ENCODE measurements around the gene DUSP19.

The DUSP19 gene

GRCh38 chr2:183068561-183068960 lies 10.0 kb upstream of the DUSP19 start:
- DNase-seq (ENCODE audit: low spot score), result no peak

DNA sequence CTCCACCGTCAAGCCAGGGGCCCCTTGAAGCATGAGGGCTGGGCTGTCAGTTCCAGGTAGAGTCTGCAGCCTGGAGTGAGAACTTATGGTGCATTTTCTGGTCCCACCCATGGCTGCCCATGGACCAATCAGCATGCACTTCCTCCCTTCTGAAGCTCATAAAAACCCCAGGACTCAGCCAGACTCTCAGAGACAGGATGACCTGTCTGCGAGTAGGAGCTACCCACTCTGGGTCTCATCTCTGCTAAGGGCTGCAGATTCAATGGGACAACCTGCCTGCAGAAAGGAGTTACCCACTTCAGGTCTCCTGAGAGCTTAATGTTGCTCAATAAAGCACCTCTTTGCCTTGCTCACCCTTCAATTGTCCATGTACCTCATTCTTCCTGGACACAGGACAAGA lies 9.4 kb upstream of the DUSP19 start:
- DNase-seq (ENCODE audit: low spot score), result no peak

- no peak for DNase-seq (ENCODE audit: low spot score)
Observed at GRCh38 chr2:183070942-183071844, 7.4 kb upstream of the DUSP19 start.

DNA sequence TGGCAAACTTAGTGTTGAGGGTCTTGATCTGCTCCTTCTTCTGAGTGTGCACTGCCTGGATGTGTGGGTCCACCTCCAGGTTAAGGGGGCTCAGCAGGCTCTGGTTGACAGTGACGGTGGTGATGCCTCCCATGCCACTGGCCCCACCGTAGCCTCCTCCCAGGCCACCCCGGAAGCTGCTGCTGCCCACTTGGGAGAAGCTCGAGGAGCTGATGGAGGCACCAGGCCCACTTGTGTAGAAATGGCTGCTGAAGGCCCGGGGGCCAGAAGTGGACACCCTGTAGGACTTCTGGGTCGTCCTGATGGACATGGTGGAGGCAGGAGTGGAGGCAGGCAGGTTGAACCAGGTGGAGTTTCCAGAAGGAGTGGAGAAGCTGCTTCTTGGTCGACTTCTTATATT lies 6.4 kb upstream of the DUSP19 start:
- no peak for DNase-seq (ENCODE audit: low spot score)

- DNase-seq (ENCODE audit: low spot score), result peak; percentile 1
Observed at GRCh38 chr2:183078163-183078463, 434 bp upstream of the DUSP19 start.

- DNase-seq (ENCODE audit: low spot score), result no peak
Observed at GRCh38 chr2:183079139-183079775, 710 bp downstream of the DUSP19 start.

GRCh38 chr2:183081911-183082310 lies 3.4 kb downstream of the DUSP19 start:
- DNase-seq (ENCODE audit: low spot score), result no peak

- DNase-seq (ENCODE audit: low spot score), result no peak
Observed at GRCh38 chr2:183088061-183088460, 9.5 kb downstream of the DUSP19 start.

GRCh38 chr2:183089192-183089851 lies 10.8 kb downstream of the DUSP19 start:
- DNase-seq (ENCODE audit: low spot score), result no peak

- no peak for DNase-seq (ENCODE audit: low spot score)
Observed at GRCh38 chr2:183091318-183091953, 12.9 kb downstream of the DUSP19 start.

GRCh38 chr2:183091954-183092345 lies 13.4 kb downstream of the DUSP19 start:
- DNase-seq (ENCODE audit: low spot score), result no peak

- no peak for DNase-seq (ENCODE audit: low spot score)
Observed at GRCh38 chr2:183093857-183094657, 15.5 kb downstream of the DUSP19 start.

GRCh38 chr2:183105402-183106134 lies 27.0 kb downstream of the DUSP19 start:
- no peak for DNase-seq (ENCODE audit: low spot score)

- DNase-seq (ENCODE audit: low spot score), result no peak
Observed at GRCh38 chr2:183112577-183112976, 34.0 kb downstream of the DUSP19 start.

- DNase-seq (ENCODE audit: low spot score), result no peak
Observed at GRCh38 chr2:183113630-183114029, 35.1 kb downstream of the DUSP19 start.

GRCh38 chr2:183117226-183117625 lies 38.7 kb downstream of the DUSP19 start:
- DNase-seq (ENCODE audit: low spot score), result no peak

- no peak for DNase-seq (ENCODE audit: low spot score)
Observed at GRCh38 chr2:183123117-183123958, 44.8 kb downstream of the DUSP19 start.

DNA sequence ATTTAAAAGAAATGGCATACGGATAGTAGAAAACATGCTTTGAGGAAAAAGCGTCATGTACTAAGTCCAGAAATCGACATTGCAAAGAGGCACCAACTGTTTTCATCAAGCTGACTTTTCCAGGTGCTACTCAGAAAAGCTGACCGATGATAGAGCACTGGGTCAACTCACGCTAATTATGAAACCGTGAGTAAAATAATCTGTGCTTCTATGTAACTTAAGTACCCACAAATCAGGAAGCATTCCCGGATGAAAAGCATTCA lies 45.3 kb downstream of the DUSP19 start:
- DNase-seq (ENCODE audit: low spot score), result no peak

DNA sequence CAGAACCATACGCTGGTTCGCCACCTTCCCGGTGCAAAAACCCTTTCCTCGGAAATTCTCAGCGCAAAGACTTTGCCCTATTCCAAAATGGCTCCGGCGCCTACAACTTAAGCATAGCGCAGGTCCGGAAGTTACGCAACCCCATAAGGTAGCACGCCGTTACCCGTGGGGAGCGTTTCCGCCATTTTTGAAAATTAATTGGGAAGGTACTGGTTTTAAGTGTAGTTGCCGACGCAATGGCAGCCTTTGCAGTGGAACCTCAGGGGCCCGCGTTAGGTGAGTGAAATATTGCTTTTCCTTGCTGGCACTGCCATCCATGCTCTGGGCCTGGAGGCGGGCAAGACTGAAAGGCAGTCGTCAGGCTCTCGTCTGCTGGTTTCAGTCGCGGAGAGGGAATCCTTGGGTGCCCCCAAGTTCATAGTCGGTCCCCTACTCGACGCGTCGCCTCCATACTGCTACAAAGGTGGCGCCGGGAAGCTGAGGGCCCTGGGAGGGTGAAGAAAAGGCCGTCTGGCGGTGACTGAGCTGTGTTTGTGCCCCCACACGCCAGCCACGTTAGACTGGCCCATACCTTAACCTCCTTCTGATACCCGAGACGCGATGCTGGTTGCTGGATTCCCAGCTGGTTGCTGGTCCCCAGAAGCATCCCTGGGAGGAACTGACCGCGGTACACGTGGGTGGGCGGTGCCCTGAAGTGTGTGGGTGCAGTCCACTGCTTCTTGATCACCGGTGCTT lies 45.8 kb downstream of the DUSP19 start, which contains the start of gene NUP35:
NUP35 (plus strand) TSS at position 222 of the 735 bp plus-strand sequence; CDS start at position 237, 15 bp downstream.
- DNase-seq (ENCODE audit: low spot score), result peak; percentile 80

- no peak for DNase-seq (ENCODE audit: low spot score)
Observed at GRCh38 chr2:183124957-183125255, 46.4 kb downstream of the DUSP19 start.
